ENCODE measurements around the gene CEP112.
"Not testable (repeated sequence)": the region's sequence is repeated elsewhere in the genome, so short reads cannot be mapped to it uniquely, and the experiment has no call there.

CEP112 gene

GRCh38 chr17:65814418-65814817 lies 377.5 kb downstream of the CEP112 start:
- Histone ChIP-seq H3K4me3 (no peak overlapping the region), H3K27me3 (no peaks in the 10 kb centered on the region), H3K36me3 (no peaks in the 10 kb centered on the region), H3K4me1 (no peaks in the 10 kb centered on the region), H3K27ac (no peak overlapping the region), H3K9me3 (no peaks in the 10 kb centered on the region)
- no peak for DNase-seq
- TF ChIP-seq, protein P1, sequence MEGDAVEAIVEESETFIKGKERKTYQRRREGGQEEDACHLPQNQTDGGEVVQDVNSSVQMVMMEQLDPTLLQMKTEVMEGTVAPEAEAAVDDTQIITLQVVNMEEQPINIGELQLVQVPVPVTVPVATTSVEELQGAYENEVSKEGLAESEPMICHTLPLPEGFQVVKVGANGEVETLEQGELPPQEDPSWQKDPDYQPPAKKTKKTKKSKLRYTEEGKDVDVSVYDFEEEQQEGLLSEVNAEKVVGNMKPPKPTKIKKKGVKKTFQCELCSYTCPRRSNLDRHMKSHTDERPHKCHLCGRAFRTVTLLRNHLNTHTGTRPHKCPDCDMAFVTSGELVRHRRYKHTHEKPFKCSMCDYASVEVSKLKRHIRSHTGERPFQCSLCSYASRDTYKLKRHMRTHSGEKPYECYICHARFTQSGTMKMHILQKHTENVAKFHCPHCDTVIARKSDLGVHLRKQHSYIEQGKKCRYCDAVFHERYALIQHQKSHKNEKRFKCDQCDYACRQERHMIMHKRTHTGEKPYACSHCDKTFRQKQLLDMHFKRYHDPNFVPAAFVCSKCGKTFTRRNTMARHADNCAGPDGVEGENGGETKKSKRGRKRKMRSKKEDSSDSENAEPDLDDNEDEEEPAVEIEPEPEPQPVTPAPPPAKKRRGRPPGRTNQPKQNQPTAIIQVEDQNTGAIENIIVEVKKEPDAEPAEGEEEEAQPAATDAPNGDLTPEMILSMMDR (IDR thresholded peaks at IDR 0.05): no peak
- intact Hi-C loops (cut with DNase I; ENCODE audit: low total_unique reads): no loop called here

DNA sequence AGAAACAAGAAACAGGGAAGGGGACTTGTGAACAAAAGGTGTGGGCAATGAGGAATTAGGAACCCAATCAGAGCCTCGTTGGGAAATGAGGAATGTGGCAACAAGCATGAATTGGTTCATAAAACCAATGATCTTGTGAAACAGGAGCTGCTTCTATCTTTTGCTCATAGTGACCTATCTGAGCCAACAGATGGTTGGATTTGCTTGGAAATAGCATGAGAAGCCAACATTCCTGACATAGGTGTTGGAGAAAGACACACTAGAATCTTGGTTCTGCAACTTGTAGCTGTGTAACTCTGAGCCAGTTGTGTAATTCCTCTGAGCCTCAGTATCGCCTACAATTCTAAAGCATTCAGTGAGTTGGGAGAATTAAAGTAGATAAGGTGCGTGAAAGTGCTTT lies 378.6 kb downstream of the CEP112 start:
- Histone ChIP-seq H3K4me1 (no peaks in the 10 kb centered on the region), H3K27ac (no peak overlapping the region), H3K36me3 (no peaks in the 10 kb centered on the region), H3K27me3 (no peaks in the 10 kb centered on the region), H3K4me3 (no peak overlapping the region), H3K9me3 (no peaks in the 10 kb centered on the region)
- DNase-seq: no peak
- intact Hi-C loops (cut with DNase I; ENCODE audit: low total_unique reads): no loop called here
- TF ChIP-seq, protein P1 (IDR thresholded peaks at IDR 0.05): no peak

GRCh38 chr17:65811043-65811442 lies 380.9 kb downstream of the CEP112 start:
- TF ChIP-seq, protein P1 (IDR thresholded peaks at IDR 0.05): no peak
- Histone ChIP-seq H3K4me3 (no peak overlapping the region), H3K27ac (no peak overlapping the region), H3K9me3 (no peaks in the 10 kb centered on the region), H3K36me3 (no peaks in the 10 kb centered on the region), H3K27me3 (no peaks in the 10 kb centered on the region), H3K4me1 (no peaks in the 10 kb centered on the region)
- no peak for DNase-seq
- intact Hi-C loops (cut with DNase I; ENCODE audit: low total_unique reads): no loop called here

DNA sequence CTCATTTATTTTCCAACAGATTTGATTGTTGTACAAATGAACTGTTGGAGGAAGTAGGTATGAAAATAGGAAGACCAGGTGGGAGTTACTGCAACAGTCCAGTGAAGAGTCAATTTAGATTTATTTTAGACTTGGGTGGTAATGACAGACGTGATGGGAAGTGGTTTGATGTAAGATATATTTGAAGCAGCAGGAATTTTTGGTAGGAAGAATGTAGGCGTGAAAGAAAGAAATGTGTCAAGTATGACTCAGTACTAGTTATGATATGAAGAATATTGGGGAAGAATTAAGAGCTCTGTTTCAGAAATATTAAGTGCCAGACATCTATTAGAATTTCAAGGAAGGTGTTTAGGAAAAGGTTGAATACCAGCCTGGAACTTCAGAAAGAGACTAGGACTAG lies 382.6 kb downstream of the CEP112 start:
- Histone ChIP-seq H3K4me3 (no peak overlapping the region), H3K36me3 (no peaks in the 10 kb centered on the region), H3K4me1 (no peaks in the 10 kb centered on the region), H3K9me3 (no peaks in the 10 kb centered on the region), H3K27me3 (no peaks in the 10 kb centered on the region), H3K27ac (no peak overlapping the region)
- TF ChIP-seq, protein P1 (IDR thresholded peaks at IDR 0.05): no peak
- intact Hi-C loops (cut with DNase I; ENCODE audit: low total_unique reads): no loop called here
- no peak for DNase-seq

DNA sequence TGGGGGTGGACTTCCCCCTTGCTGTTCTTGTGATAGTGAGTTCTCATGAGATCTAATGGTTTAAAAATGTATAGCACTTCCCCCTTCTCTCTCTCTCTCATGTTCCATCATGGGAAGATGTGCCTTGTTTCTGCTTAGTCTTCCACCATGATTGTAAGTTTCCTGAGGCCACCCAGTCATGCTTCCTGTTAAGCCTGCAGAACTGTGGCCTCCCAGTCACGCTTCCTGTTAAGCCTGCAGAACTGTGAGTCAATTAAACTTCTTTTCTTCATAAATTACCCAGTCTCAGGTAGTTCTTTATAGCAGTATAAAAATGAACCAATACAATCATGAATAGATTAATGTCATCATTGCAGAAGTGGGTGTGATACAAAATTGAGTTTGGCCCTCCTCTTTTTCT lies 383.4 kb downstream of the CEP112 start:
- H3K36me3 ChIP-seq; H3K4me1 ChIP-seq; H3K27me3 ChIP-seq; H3K27ac ChIP-seq; intact Hi-C loops (cut with DNase I; ENCODE audit: low total_unique reads); DNase-seq; H3K9me3 ChIP-seq; H3K4me3 ChIP-seq: not testable (repeated sequence)

- H3K27me3 ChIP-seq: no peaks in the 10 kb centered on the region
- H3K4me1 ChIP-seq: no peaks in the 10 kb centered on the region
- TF ChIP-seq, protein P1 (IDR thresholded peaks at IDR 0.05): no peak
- no peak overlapping the region for H3K4me3 ChIP-seq
- no peaks in the 10 kb centered on the region for H3K36me3 ChIP-seq
- no peak overlapping the region for H3K27ac ChIP-seq
- H3K9me3 ChIP-seq: peaks cover 0 to 7% (median 0%) of the 10 kb centered on the region in 3 donors
- intact Hi-C loops (cut with DNase I; ENCODE audit: low total_unique reads): no loop called here
- DNase-seq: no peak
These were observed 384.6 kb downstream of the CEP112 start for GRCh38 chr17:65807361-65807760.
